Urinary bladder (tissue), 4 donors: ENCODE measurements around the gene EPB41L3. TPM values are rescaled to one million over a fixed set of nuclear protein-coding genes. Genes with fewer than 3 reads are reported as not detected.

Experiments
- DNase-seq: peaks from one replicate; pipeline ENCODE4 v3.0.0-alpha.2; 2015; ENCODE audit errors: extremely low spot score
- H3K27ac ChIP-seq: one replicate; pipeline ENCODE4 v1.5.1; 2013; ENCODE audit warnings: low read depth, mild to moderate bottlenecking, moderate library complexity
- H3K36me3 ChIP-seq: one replicate; pipeline ENCODE4 v1.6.1; 2013; ENCODE audit warnings: mild to moderate bottlenecking, moderate library complexity; ENCODE audit not compliant: insufficient read depth
- H3K4me1 ChIP-seq: one replicate; pipeline ENCODE4 v1.6.1; 2013; ENCODE audit warnings: mild to moderate bottlenecking, moderate library complexity; ENCODE audit not compliant: insufficient read depth
- H3K4me3 ChIP-seq: one replicate; pipeline ENCODE4 v1.5.1; 2013; ENCODE audit warnings: low read depth, low read length
- WGBS: extraction: QIAGEN DNeasy Blood & Tissue Kit; methylation state at CpG from one replicate; pipeline ENCODE4 v1.1.7; 2013; 5-methylcytosine and 5-hydroxymethylcytosine counted together
- polyA plus RNA-seq: library from polyadenylated mRNA; stranded (reverse); fragments of 200-250 nt; gene quantifications from one replicate; pipeline ENCODE4 v1.2.3, GENCODE V29; 2013
- total RNA-seq: library from RNA; depleted of rRNA; stranded (reverse); fragments of >200 nt; gene quantifications from one replicate; pipeline ENCODE4 v1.2.3, GENCODE V29; 2014
- donor health status: healthy with polysubstance abuse.
- donor health status: healthy.

Gene EPB41L3
- total and polyA plus RNA-seq, 2 donors: 25.9 to 52.3 TPM

DNA sequence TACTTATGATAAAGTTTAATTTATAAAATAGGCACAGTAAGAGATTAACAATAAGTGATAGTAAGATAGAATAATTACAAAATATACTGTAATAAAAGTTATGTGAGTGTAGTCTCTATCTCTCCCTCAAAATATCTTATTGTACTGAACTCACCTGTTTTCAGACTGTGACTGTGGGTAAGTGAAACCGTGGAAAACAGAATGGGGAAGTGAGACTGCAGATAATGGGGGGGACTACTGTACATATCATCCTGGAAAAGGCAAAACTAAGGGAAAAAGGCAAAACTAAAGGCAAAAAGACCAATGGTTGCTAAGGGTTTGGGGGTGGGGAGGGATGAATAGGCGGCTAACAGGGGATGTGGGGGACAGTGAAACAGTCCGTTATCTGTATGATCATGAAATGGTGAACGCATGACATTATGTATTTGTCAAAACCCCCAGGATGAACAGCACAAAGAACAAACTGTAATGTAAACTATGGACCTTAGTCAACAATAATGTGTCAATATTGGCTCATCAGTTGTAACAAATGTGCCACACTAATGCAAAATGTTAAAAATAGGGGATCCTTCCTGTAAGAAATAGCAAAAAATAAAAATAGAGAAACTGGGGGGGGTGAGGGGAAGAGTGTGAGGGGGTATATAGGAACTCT is 93.8 kb downstream of the EPB41L3 start:
- Histone ChIP-seq H3K4me3 (no peak overlapping the region), H3K4me1 (no peaks in the 10 kb centered on the region), H3K27ac (no peak overlapping the region), H3K36me3 (no peaks in the 10 kb centered on the region)
- WGBS: 88% methylated on average over 4 of the region's 4 CpGs
- no peak for DNase-seq

DNA sequence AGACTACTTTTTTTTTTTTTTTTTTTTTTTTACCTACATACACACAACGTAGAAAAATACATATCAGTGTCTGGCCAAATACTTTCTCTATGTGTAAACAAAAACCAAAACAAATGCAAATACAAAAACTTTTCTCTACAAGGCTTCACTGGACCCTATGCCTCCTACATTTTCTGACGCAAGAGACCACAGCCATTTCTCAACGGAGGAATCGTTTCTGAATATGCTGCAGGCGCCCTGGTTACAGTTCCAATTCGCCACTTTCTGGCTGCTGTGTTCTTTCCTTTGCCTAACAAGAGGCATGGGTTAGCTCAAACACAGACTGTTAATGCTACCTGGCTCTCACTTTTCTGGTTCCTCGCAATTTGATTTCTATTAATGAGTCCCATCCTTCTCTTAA is 96.4 kb downstream of the EPB41L3 start:
- WGBS: 90% methylated on average over 7 of the region's 7 CpGs
- no peaks in the 10 kb centered on the region for H3K4me1 ChIP-seq
- H3K27ac ChIP-seq: no peak overlapping the region
- no peak overlapping the region for H3K4me3 ChIP-seq
- no peaks in the 10 kb centered on the region for H3K36me3 ChIP-seq
- DNase-seq: no peak

DNA sequence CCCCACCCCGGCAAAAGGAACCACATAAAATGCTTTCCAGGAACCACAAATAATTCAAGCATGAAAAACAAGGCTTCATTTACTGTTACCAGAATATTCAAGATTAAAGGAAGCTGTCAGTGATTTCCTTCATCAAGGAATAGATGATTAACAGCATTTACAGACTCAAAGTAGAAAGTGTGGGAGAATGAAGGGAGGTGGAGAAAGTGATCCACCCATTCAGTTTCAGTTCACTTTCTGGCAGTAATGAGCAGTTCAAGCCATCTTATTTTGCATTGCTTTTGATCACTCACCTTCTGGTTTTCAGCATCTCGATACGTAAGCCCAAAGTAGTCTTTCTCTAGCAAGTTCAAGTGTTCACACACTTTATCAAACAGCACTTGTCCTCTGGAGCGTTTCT is 99.0 kb downstream of the EPB41L3 start:
- Histone ChIP-seq H3K4me3 (no peak overlapping the region), H3K27ac (no peak overlapping the region), H3K36me3 (no peaks in the 10 kb centered on the region), H3K4me1 (no peaks in the 10 kb centered on the region)
- DNase-seq: no peak
- 87% methylated on average over 4 of the region's 4 CpGs for WGBS

- Histone ChIP-seq H3K36me3 (no peaks in the 10 kb centered on the region), H3K4me1 (no peaks in the 10 kb centered on the region), H3K4me3 (no peak overlapping the region), H3K27ac (no peak overlapping the region)
- WGBS: 54% methylated on average over 3 of the region's 3 CpGs
- no peak for DNase-seq
These were observed 99.5 kb downstream of the EPB41L3 start for GRCh38 chr18:5444269-5444668.

- no peak overlapping the region for H3K4me3 ChIP-seq
- H3K4me1 ChIP-seq: no peaks in the 10 kb centered on the region
- no peaks in the 10 kb centered on the region for H3K36me3 ChIP-seq
- DNase-seq: no peak
- 76% methylated on average over 3 of the region's 3 CpGs for WGBS
- H3K27ac ChIP-seq: no peak overlapping the region
These were observed 103.7 kb downstream of the EPB41L3 start for GRCh38 chr18:5439986-5440696.

GRCh38 chr18:5434425-5434824 is 109.4 kb downstream of the EPB41L3 start:
- Histone ChIP-seq H3K4me1 (no peaks in the 10 kb centered on the region), H3K27ac (no peak overlapping the region), H3K36me3 (no peaks in the 10 kb centered on the region), H3K4me3 (no peak overlapping the region)
- WGBS: 77% methylated on average over 4 of the region's 4 CpGs
- DNase-seq: no peak

DNA sequence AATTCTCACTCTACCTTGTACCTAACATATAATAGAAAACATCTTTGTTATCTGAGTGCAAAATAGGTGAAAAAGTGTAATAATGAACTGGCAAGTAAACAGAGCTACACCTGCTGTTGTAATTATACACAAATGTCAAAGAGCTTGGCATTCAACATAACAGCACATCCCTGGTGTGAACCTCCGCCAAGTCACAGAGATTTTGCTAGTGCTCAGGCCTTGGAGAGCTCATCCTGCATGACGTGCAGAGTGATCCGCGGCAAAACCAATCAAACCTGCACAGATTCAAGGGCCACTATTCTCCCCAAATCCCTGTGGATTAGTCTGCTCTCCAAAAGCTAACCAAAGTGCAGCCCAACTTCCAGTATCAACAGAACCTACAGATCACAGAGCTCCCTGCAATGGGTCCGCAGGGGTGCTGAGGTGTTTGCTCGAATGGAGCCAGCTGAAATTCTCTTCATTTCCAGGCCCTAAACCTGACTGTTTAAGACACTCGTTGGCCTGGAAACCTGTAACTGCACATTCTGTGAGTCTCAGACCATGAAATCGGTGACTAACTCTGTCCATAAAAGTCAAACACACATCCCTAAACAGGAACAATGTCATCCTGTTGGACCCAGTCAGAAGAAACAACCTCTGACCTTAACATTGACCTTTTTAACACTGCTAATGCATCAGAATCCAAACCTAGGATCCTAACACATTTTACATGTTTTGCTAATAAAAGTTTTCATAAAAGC is 111.8 kb downstream of the EPB41L3 start:
- Histone ChIP-seq H3K4me3 (no peak overlapping the region), H3K4me1 (no peaks in the 10 kb centered on the region), H3K36me3 (no peaks in the 10 kb centered on the region), H3K27ac (no peak overlapping the region)
- 58% methylated on average over 8 of the region's 8 CpGs for WGBS
- DNase-seq: no peak

DNA sequence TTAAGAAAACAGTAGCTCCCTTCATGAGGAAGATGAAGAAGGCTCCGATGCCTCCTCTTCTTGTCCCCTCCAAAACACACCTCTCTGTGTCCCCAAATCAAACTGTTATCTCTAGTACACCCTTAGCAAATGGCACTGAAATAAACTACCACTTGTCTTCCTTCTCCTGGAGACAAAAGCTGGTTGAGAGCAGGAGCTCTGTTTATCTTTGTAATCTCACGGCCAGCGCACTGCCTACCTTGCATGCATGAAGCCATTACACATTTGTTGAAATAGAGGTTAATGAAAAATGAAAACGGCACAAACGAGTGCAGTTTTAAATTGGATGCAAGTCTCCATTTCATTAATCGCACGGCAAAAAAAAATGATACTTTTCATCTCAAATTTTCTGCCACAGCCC is 113.7 kb downstream of the EPB41L3 start:
- no peak overlapping the region for H3K27ac ChIP-seq
- WGBS: 81% methylated on average over 7 of the region's 7 CpGs
- H3K4me1 ChIP-seq: no peaks in the 10 kb centered on the region
- DNase-seq: no peak
- H3K4me3 ChIP-seq: no peak overlapping the region
- H3K36me3 ChIP-seq: no peaks in the 10 kb centered on the region

DNA sequence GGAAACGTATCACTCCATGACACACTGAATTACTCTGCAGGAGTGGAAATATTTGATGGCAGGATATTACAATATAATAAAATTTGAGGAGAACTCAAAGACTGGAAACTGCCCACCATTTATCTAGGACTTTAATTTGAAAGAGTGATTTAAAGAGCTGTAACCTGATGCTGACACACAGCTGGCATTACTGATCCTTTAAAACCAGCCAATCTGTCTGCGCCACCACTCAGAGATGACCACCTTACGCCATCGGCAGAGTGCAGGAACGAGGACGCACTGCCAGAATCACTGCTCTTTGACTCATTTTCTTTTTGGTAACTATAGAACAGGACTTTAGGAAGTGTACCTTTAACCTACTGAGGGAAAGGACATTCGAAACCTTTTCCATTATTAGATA is 114.1 kb downstream of the EPB41L3 start:
- 70% methylated on average over 7 of the region's 7 CpGs for WGBS

DNA sequence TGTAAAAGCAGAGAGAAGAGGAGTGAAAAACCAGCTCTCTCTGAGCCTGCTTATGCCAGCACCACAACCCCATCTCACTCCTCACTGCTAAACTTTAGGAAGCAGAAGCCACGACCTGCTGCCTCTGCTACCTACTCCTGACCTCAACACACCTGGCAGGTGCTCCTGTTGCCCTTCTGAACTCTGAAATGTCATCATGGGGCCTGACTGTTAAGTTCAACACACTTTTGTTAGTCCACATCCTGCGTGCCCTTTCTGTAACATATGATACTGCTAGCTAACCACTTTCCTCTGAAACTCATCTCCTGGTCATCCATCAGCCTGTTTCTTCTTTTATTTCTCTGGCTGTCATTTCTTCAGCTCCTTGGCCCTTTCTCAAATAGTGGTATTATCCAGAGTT is 118.1 kb downstream of the EPB41L3 start:
- Histone ChIP-seq H3K36me3 (no peaks in the 10 kb centered on the region), H3K4me1 (no peaks in the 10 kb centered on the region), H3K4me3 (no peak overlapping the region), H3K27ac (no peak overlapping the region)
- WGBS: 60% methylated on average over 2 of the region's 2 CpGs
- DNase-seq: no peak

More for the DNA sequence above, 114.1 kb downstream of the EPB41L3 start:
- no peaks in the 10 kb centered on the region for H3K4me1 ChIP-seq
- H3K36me3 ChIP-seq: no peaks in the 10 kb centered on the region
- H3K4me3 ChIP-seq: no peak overlapping the region
- DNase-seq: no peak
- no peak overlapping the region for H3K27ac ChIP-seq

DNA sequence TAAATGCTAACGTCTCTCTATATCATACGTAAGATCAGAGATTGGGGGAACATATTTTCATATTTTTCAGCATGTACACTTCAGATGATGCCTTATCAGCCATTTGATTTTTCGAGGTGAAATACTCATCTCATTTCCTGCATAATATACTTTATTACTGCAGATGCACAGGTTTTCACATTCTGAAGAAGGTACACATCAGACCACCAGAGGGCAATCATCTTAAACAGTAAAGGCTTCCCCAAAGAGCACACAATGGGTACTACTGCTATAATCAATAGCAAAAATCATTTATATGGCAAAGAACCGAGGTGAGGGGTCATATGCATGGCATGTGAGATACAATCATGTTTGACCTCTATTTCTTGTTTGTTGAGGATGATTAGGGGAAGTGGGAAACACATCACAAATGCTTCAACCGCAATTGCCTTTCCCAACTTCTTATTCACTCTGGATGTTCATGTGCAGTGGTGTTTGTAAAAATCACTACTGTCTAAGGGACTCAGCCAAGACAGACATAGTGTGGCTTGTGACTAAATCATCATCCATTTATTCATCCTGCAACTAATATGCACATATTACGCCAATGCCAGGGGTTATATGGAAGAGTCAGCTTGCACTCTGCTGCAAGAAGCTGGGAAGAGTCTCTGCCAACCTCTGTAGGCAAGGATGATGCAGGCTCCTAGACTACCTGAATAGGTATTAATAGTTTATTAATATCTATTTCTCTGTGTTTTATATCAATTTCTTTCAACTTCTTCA is 118.7 kb downstream of the EPB41L3 start:
- no peaks in the 10 kb centered on the region for H3K36me3 ChIP-seq
- no peak overlapping the region for H3K27ac ChIP-seq
- no peak for DNase-seq
- H3K4me1 ChIP-seq: no peaks in the 10 kb centered on the region
- no peak overlapping the region for H3K4me3 ChIP-seq
- WGBS: 65% methylated on average over 6 of the region's 6 CpGs

GRCh38 chr18:5422626-5423025 is 121.2 kb downstream of the EPB41L3 start:
- no peaks in the 10 kb centered on the region for H3K36me3 ChIP-seq
- H3K4me1 ChIP-seq: no peaks in the 10 kb centered on the region
- no peak for DNase-seq
- WGBS: 97% methylated on average over 3 of the region's 3 CpGs
- no peak overlapping the region for H3K27ac ChIP-seq
- H3K4me3 ChIP-seq: no peak overlapping the region

DNA sequence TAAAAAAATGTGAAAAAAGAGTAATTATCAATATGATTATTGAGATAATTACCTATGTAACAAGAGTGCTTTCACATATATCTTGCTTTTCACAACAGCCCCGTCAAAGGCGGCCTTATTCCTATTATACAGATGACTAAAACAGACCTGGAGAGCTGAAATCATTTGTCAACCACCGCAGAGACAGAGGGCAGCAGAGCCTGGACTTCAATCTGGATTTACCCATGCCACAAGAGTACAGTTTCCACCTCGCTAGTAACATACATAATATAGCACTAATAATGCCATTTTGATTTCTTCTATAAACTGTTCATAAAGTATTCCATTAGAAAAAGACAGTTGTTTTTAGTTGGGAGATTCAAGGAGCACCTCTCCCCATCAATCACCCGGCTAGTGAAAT is 121.8 kb downstream of the EPB41L3 start:
- Histone ChIP-seq H3K36me3 (no peaks in the 10 kb centered on the region), H3K4me3 (no peak overlapping the region)
- 90% methylated on average over 5 of the region's 5 CpGs for WGBS

More for the DNA sequence above, 121.8 kb downstream of the EPB41L3 start:
- Histone ChIP-seq H3K4me1 (no peaks in the 10 kb centered on the region), H3K27ac (no peak overlapping the region)
- DNase-seq: no peak
